CD4-positive, alpha-beta T cell (primary cell): ENCODE data around the gene OGG1. TPM values are rescaled to one million over a fixed set of nuclear protein-coding genes. Genes with fewer than 3 reads are reported as not detected.

Source experiments
- ATAC-seq: fragments of 200-7000 bp; cut with Tn5 transposase; one replicate; pipeline ENCODE4 v1.10.0; 2022; ENCODE audit warnings: mild to moderate bottlenecking; ENCODE audit not compliant: poor library complexity
- CTCF ChIA-PET: fragments of 350-600 bp; sonication (Branson Sonifier 250); formaldehyde crosslinking; loops from one replicate; lab custom pipeline; 2021; ENCODE audit warnings: antibody characterized with exemption, inconsistent platforms; lab: Charles Lee
- POLR2A ChIA-PET: fragments of 350-600 bp; sonication (Branson Sonifier 250); formaldehyde crosslinking; loops from one replicate; lab custom pipeline; 2021; ENCODE audit warnings: antibody characterized with exemption, inconsistent platforms; lab: Charles Lee
- DNase-seq, 14 experiments: peaks; one replicate each; pipeline ENCODE4 v3.0.0-alpha.2; 2013 to 2020; ENCODE audit warnings: mixed read lengths in 2 of 14
- H3K27ac ChIP-seq, 2 donors: one replicate each; pipeline versions ENCODE4 v1.5.1 to v1.7.0; 2013; ENCODE audit warnings: low read length in 2 of 2, low read depth in 1 of 2, mild to moderate bottlenecking in 1 of 2
- H3K27me3 ChIP-seq, 2 experiments: 1 replicate in 1 of 2; 2 replicates in 1 of 2; pipeline versions ENCODE4 v1.6.1 to v1.7.0; 2013; ENCODE audit warnings: low read length in 2 of 2, control low read depth in 1 of 2, mild to moderate bottlenecking in 1 of 2, moderate library complexity in 1 of 2; ENCODE audit not compliant: insufficient read depth in 2 of 2, control insufficient read depth in 1 of 2
- H3K36me3 ChIP-seq: one replicate; pipeline ENCODE4 v1.6.1; 2013; ENCODE audit warnings: low read length, control low read depth; ENCODE audit not compliant: insufficient read depth
- H3K4me1 ChIP-seq: one replicate; pipeline ENCODE4 v1.6.1; 2013; ENCODE audit warnings: low read length, control low read depth; ENCODE audit not compliant: insufficient read depth
- H3K4me3 ChIP-seq: one replicate; pipeline ENCODE4 v1.5.1; 2013; ENCODE audit warnings: mild to moderate bottlenecking, low read length, moderate library complexity
- H3K9me3 ChIP-seq, 2 experiments: 1 replicate in 1 of 2; 2 replicates in 1 of 2; pipeline versions ENCODE4 v1.6.1 to v1.7.0; 2013; ENCODE audit warnings: low read length in 2 of 2, mild to moderate bottlenecking in 2 of 2, control low read depth in 1 of 2, moderate library complexity in 1 of 2; ENCODE audit not compliant: control insufficient read depth in 1 of 2, insufficient read depth in 1 of 2
- H3K27ac Mint-ChIP-seq: one replicate; pipeline ENCODE4 v1.8.0; 2020; ENCODE audit warnings: mixed read lengths
- H3K27me3 Mint-ChIP-seq: one replicate; pipeline ENCODE4 v1.8.0; 2021; ENCODE audit warnings: mixed read lengths
- H3K36me3 Mint-ChIP-seq: one replicate; pipeline ENCODE4 v1.8.0; 2021; ENCODE audit warnings: low read depth, mixed read lengths
- H3K4me1 Mint-ChIP-seq: one replicate; pipeline ENCODE4 v1.8.0; 2021; ENCODE audit warnings: low read depth, mixed read lengths
- H3K4me3 Mint-ChIP-seq: one replicate; pipeline ENCODE4 v1.8.0; 2020; ENCODE audit warnings: mild to moderate bottlenecking, mixed read lengths
- H3K9me3 Mint-ChIP-seq: one replicate; pipeline ENCODE4 v1.8.0; 2020; ENCODE audit warnings: mixed read lengths
- intact Hi-C, 2 experiments: fragments of 100-400 bp; cut with DNase I in 1 of 2; cut with micrococcal nuclease in 1 of 2; formaldehyde crosslinking; loops; one replicate each; pipeline versions ENCODE4 v1.15.1 to v1.9.0; 2023 to 2025; cut with DNase I, micrococcal nuclease
- total RNA-seq, 174 experiments: library from RNA in 2 of 174; stranded (reverse) in 2 of 174; gene quantifications; one replicate each; pipeline ENCODE4 v1.2.3 and lab custom pipeline; 2021 to 2026
- TF ChIP-seq, protein P1 (sequence below): fragments of 200-600 bp; IDR thresholded peaks from one replicate; pipeline ENCODE4 v1.8.0; 2022; ENCODE audit warnings: antibody characterized with exemption, mild to moderate bottlenecking

The OGG1 gene
- total RNA-seq, 2 experiments from 2014 or later, result 7.1 to 8.9 TPM

- Histone ChIP-seq H3K36me3 (no peaks in the 10 kb centered on the region), H3K9me3 (no peaks in the 10 kb centered on the region), H3K27ac (no peak overlapping the region), H3K4me3 (no peak overlapping the region), H3K4me1 (peaks cover 5% of the 10 kb centered on the region), H3K27me3 (no peaks in the 10 kb centered on the region)
- Mint-ChIP-seq H3K9me3 (no peaks in the 10 kb centered on the region), H3K27ac (no peak overlapping the region), H3K36me3 (no peaks in the 10 kb centered on the region), H3K4me3 (no peak overlapping the region), H3K27me3 (no peaks in the 10 kb centered on the region), H3K4me1 (peaks cover 19% of the 10 kb centered on the region)
- no peak for ATAC-seq
- POLR2A ChIA-PET, result no interaction called here
- no peak for DNase-seq
- intact Hi-C loops, result no loop called here
- TF ChIP-seq, protein P1, sequence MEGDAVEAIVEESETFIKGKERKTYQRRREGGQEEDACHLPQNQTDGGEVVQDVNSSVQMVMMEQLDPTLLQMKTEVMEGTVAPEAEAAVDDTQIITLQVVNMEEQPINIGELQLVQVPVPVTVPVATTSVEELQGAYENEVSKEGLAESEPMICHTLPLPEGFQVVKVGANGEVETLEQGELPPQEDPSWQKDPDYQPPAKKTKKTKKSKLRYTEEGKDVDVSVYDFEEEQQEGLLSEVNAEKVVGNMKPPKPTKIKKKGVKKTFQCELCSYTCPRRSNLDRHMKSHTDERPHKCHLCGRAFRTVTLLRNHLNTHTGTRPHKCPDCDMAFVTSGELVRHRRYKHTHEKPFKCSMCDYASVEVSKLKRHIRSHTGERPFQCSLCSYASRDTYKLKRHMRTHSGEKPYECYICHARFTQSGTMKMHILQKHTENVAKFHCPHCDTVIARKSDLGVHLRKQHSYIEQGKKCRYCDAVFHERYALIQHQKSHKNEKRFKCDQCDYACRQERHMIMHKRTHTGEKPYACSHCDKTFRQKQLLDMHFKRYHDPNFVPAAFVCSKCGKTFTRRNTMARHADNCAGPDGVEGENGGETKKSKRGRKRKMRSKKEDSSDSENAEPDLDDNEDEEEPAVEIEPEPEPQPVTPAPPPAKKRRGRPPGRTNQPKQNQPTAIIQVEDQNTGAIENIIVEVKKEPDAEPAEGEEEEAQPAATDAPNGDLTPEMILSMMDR, result no peak
- CTCF ChIA-PET, result no interaction called here
These were observed 28.6 kb upstream of the OGG1 start for GRCh38 chr3:9721015-9721699.

DNA sequence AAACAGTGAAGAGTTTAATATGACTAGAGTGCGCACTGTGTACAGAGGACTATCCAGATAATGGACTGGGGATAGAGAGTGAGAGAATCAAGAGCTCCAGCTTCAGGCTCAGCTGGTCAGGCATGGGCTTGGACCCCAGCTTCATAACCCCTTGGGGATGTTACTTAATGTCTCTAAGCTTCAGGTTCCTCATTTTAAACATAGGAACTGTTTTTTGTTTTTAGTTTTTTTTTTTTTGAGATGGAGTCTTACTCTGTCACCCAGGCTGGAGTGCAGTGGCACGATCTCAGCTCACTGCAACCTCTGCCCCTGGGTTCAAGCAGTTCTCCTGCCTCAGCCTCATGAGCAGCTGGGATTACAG lies 28.1 kb upstream of the OGG1 start:
- no peak overlapping the region for H3K27ac ChIP-seq
- Mint-ChIP-seq H3K4me3 (no peak overlapping the region), H3K27me3 (no peaks in the 10 kb centered on the region), H3K27ac (no peak overlapping the region), H3K9me3 (no peaks in the 10 kb centered on the region), H3K36me3 (no peaks in the 10 kb centered on the region), H3K4me1 (peaks cover 21% of the 10 kb centered on the region)
- intact Hi-C loops, result no loop called here
- H3K9me3 ChIP-seq, result no peaks in the 10 kb centered on the region
- no peaks in the 10 kb centered on the region for H3K27me3 ChIP-seq
- H3K4me3 ChIP-seq, result no peak overlapping the region
- ChIA-PET CTCF (no interaction called here), POLR2A (interaction anchor here (1.0 kb wide), 1 partner anchor 9 kb away, joined by 3 read pairs; the partner anchor contains the start of gene BRPF1)
- peaks cover 9% of the 10 kb centered on the region for H3K4me1 ChIP-seq
- DNase-seq (no peak), ATAC-seq (no peak)
- no peaks in the 10 kb centered on the region for H3K36me3 ChIP-seq
- TF ChIP-seq, protein P1, result no peak

GRCh38 chr3:9725775-9726515 lies 23.8 kb upstream of the OGG1 start:
- H3K27me3 ChIP-seq, result no peaks in the 10 kb centered on the region
- no peaks in the 10 kb centered on the region for H3K27me3 Mint-ChIP-seq
- no peaks in the 10 kb centered on the region for H3K36me3 ChIP-seq
- ChIA-PET CTCF (no interaction called here), POLR2A (no interaction called here)
- peaks cover 40% of the 10 kb centered on the region for H3K4me1 Mint-ChIP-seq
- TF ChIP-seq, protein P1, result no peak
- ATAC-seq, result no peak
- H3K9me3 ChIP-seq, result no peaks in the 10 kb centered on the region
- peaks cover 23% of the 10 kb centered on the region for H3K4me1 ChIP-seq
- intact Hi-C loops, result loop anchor here (2.0 to 5.0 kb wide), 4 partner anchors 21 to 374 kb away; no protein-coding TSS in a partner anchor
- no peak overlapping the region for H3K4me3 ChIP-seq
- no peak overlapping the region for H3K4me3 Mint-ChIP-seq
- H3K27ac ChIP-seq, result no peak overlapping the region
- H3K36me3 Mint-ChIP-seq, result peaks cover 5% of the 10 kb centered on the region
- no peaks in the 10 kb centered on the region for H3K9me3 Mint-ChIP-seq
- no peak for DNase-seq
- no peak overlapping the region for H3K27ac Mint-ChIP-seq
